ENCODE results near the gene CNNM2.
A peak's percentile ranks its signal among the peaks of the same experiment; 100 is the strongest.

The CNNM2 gene

DNA sequence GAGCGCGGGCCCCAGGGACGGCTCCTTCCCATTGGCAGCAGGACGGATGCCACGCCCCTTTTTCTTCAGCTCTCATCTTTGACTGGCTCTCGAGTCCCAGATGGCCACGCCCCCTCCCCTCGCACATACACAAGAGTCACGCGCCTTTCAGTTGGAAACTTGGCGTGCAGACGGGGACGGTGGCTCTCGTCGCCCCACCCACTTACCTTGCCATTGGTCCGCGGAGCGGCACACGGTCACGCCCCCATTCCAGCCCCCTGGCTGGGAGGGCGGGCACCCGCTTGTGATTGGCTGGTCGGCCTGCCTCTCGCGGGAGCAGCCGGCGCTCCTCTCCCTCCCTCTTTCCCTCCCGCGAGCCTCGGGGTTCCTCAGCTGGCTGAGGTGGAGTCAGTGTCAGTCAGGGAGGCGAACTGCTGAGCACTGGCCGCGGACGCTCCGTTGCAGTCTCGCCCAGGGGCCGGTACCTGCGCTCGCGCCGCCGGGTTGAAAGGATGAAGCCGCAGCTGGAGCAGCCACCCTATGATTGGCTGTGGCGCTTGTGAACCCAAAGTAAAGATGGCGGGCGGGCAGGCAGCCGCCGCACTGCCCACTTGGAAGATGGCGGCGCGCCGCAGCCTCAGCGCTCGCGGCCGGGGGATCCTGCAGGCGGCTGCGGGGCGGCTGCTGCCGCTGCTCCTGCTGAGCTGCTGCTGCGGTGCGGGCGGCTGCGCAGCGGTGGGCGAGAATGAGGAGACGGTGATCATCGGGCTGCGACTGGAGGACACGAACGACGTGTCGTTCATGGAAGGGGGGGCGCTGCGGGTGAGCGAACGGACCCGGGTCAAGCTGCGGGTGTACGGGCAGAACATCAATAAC, at the start of gene CNNM2:
Gene CNNM2 (plus strand): TSS at position 333 of the 855 bp plus-strand sequence. CDS start 187 bp downstream, at position 520.
- peak; percentile 98 to 99 for DNase-seq (ENCODE audit: low read depth in 2 of 2, low spot score in 1 of 2)

DNA sequence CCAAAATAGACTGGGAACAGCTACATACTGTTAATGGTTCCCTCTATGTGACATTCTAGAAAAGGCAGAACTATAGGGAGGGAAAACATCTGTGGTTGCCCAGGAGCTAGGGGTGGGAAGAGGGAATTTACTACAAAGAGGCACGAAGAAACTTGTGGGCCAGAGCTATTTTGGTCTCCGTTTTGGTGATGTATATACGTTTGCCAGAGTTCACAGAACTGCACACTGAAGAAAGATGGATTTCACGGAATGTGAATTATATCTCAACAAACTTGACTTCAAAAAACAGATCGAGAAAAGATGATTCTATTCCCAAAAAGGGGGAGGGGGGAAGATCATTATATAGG, 49.2 kb upstream of the CNNM2 start:
- no peak for DNase-seq (ENCODE audit: low read depth in 2 of 2, low spot score in 1 of 2)

DNA sequence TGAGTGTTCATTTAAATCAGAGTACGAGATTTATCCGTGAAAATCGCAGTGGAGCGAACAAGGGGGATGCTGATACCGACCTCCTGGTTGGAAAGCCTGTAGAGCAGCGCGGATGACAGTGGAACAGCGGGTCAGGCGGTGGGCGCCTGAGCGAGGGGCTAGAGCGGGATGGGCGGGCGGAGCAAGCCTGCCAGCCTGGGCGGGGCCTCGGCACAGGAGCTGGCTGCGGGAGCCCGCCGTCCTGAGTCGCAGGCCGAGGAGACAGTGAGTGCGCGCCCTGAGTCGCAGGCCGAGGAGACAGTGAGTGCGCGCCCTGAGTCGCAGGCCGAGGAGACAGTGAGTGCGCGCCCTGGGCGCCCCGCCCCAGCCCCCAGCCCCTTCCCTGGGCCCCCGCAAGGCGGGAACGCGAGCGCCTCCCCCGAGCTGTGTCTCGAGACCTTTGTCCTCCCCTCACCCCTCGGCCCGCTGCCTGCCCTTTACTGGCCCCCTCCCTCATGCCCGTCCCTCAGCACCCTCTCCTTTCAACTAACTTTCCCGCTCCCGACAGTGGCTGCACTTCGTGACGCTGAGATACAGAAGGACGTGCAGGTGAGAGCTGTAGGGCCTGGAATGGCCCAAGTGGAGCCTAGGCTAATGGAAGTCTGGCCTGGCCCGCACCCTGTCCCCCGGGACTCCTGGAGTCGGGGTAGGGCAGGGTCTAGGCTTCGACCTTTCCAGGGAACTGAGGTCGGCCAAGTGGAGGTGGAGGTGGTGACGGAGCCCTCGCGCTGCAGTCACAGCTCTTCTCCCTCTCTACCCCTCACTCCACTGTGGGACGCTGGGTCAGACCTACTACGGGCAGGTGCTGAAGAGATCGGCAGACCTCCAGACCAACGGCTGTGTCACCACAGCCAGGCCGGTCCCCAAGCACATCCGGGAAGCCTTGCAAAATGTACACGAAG, 48.6 kb upstream of the CNNM2 start, which contains the start of gene AS3MT:
Gene AS3MT (plus strand): TSS at position 213 of the 941 bp plus-strand sequence. CDS start 123 bp downstream, at position 336.
- no peak for DNase-seq (ENCODE audit: low read depth in 2 of 2, low spot score in 1 of 2)

DNA sequence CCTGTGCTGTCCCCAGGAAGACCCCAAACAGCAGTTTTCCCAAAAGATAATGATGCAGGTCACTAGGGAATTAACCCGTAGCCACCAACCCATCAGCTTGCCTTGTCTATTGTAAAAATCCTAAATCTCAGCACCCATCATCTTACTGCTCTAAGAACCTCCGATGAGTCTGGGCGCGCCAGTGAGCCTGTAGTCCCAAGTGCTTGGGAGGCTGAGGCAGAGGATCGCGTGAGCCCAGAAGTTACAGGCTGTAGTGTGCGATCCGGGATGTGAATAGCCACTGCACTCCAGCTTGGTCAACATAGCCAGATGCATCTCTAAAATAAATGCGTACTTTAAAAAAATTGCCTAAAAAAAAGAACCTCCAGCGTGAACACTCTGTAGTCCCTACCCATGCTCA, 47.9 kb upstream of the CNNM2 start:
- DNase-seq (ENCODE audit: low read depth in 2 of 2, low spot score in 1 of 2), result no peak

DNA sequence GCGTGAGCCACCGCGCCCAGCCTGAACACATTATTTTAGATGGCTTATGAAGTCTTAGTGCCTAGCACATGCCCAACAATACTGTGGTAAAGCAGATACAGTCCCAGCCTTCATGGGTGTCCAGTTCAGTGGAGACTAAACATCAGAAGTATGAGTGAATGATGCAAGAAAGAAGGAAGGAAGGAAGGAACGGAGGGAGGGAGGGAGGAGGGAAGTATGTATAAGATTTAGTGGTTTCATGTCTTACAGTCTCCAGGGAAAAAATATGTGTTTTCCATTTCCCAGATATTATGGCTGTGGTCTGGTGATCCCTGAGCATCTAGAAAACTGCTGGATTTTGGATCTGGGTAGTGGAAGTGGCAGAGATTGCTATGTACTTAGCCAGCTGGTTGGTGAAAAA, 45.9 kb upstream of the CNNM2 start:
- DNase-seq (ENCODE audit: low read depth in 2 of 2, low spot score in 1 of 2), result no peak

DNA sequence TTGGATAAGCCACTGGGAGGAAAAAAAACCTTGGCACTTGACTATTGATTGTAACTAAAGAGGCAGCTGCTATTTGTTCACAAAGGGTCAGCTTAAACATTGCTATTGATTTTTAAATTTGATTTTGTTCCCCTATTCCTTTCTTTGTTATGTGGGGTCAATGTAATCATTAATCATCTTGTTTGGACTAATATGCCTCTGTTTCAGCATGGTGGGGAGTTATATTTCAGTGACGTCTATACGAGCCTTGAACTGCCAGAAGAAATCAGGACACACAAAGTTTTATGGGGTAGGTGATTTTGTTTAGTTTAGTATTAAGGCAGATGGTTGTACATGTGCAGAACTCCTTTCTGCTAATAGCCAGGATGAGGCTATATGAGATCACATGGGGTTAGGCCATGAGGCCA, 41.3 kb upstream of the CNNM2 start:
- no peak for DNase-seq (ENCODE audit: low read depth in 2 of 2, low spot score in 1 of 2)

DNA sequence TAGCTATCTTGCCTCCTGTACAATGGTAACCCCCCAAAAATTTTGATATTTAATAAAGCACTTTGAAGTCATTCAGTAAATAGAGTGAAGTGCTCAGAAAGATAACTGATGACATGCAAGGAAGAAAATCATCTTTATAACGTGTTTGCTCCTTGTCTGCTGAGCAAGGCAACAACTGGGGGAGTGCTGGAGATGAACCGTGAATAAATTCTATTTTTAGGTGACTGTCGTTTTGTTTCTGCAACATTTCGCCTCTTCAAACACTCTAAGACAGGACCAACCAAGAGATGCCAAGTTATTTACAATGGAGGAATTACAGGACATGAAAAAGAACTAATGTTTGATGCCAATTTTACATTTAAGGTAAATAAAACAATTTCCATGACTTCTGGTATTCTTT, 39.5 kb upstream of the CNNM2 start:
- DNase-seq (ENCODE audit: low read depth in 2 of 2, low spot score in 1 of 2), result no peak

DNA sequence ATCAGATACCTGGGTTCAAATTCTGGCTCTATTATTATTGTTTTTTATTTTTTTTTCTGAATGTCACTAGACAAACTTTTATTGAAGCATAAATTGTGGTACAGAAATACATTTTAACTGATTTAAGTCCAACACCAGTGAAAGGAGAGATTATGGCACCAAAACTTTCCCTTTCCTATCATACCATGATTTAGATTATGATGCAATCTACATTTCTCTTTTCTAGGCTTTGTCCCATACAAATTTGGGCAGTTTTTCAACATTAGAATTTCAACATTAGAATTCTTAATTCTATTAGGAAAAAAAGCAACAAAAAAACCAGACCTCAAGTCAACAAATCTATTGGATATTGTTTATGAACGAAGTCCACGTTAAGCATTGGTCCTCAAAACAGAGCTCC, 37.8 kb upstream of the CNNM2 start:
- DNase-seq (ENCODE audit: low read depth in 2 of 2, low spot score in 1 of 2), result no peak

DNA sequence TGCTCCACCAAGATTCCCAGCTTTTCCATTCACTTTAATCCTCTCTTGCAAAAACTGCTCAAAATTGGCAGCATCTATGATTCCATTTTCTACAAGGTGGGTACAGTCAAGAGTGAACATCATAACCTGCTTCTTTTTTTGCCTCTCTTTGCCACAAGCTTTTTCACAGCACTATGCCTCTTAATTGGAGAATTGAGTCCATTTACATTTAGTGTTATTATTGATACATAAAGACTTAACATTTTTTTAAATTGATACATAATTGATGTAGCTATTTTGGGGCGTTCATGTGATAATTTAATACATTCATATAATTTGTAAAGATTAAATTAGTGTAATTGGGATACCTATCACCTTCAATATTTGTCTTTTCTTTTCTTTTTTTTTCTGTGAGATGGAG, 30.0 kb upstream of the CNNM2 start:
- no peak for DNase-seq (ENCODE audit: low read depth in 2 of 2, low spot score in 1 of 2)

DNA sequence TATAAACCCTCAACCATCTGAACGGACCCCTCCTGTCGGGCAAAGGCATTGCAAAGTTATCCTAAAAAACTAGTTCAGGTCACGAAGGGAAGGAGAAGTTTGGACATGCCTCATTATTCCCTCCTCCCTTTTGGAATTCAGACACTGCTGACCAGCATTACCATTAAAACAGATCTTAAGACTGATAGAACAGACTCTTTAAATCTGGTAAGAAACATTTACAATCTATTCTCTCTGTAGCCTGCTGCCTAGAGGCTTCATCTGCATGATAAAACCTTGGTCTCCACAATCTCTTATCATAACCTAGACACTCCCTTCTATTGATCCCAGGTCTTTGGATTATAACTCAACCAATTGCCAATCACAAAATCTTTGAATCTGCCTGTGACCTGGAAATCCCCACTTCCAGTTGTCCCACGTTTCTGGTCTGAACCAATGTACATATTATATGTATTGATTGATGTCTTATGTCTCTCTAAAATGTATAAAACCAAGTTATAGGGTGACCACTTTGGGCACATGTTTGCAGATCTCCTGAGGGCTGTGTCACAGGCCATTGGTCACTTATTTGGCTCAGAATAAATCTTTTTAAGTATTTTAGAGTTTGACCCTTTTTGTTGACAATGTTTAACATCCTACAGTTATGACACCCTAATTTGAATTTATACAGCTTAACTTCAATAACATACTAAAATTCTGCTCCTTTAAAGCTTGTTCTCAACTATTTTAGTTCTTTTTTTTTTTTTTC, 23.5 kb upstream of the CNNM2 start:
- no peak for DNase-seq (ENCODE audit: low read depth in 2 of 2, low spot score in 1 of 2)

DNA sequence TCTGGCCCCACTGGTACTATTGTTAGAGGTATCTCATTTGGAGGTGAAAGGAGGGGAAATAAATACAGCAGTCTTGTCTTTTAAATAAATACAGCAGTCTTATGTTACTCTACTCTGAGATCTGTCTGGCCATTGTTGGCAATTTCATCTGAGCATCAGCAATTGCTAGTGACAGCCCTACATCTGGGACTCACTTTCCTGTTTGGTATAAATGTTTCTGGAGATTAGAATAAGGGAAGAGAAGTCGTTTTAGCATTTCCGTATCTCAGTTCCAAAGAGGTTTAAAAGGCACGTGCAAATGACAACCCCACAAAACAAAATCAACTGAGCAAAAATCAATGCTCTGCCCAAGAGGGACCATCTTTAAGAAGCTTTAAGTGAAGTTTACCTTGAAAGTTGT, 18.1 kb upstream of the CNNM2 start:
- DNase-seq (ENCODE audit: low read depth in 2 of 2, low spot score in 1 of 2), result no peak

DNA sequence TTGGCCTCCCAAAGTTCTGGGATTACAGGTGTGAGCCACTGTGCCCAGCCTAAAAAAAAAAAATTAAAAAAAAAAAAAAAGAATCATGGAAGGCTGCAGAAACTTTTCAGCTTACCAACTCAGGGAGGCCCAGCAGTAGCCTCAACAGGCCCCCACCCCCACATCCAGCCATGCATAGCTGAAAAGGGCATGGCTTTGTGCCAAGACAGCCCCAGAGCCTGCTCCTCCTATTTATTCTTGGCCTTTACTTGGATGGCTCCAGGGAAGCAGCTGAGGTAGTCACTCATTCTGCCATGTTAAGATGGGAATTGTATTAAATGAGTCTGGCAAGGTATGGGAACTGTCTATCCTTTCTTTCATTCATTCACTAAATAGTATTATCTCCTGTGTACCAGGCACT, 13.7 kb upstream of the CNNM2 start:
- no peak for DNase-seq (ENCODE audit: low read depth in 2 of 2, low spot score in 1 of 2)

DNA sequence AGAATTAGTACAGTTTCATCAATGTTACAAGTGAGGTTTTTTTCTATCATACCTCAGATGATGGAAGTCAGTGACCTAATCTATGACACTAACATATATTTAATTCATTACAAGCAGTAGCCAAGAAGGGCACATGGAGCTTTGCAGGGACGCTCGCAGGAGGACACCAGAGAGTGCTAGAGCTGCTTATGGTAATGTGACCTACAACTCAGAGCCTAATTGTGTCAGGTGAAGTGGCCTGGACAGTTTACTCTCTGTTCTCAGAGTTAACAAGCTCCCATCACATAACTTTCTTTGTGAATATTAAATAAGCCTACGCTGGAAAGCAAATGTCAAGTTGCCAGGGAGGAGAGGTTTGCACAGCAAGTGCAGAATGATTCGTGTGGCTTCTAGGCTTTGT, 11.6 kb upstream of the CNNM2 start:
- DNase-seq (ENCODE audit: low read depth in 2 of 2, low spot score in 1 of 2), result no peak

DNA sequence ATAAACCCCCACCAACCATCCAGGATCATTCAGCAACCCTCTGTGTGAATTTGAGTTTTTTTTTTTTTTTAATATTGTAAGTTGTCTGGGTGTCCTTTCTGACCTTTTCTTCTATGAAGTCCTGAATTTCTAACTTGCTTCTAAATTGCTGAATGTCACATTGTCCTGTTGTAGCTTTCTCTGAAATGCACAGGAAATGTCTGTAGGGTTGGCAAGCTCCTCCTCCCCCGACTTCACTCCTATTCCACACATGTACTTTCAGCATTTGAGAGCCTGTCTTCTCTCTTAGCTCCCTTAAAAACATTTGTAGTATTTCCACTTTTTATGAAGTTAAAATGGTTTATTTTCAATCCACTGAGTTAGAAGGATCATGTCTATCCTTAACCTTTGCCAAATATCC, 3.3 kb upstream of the CNNM2 start:
- no peak for DNase-seq (ENCODE audit: low read depth in 2 of 2, low spot score in 1 of 2)

DNA sequence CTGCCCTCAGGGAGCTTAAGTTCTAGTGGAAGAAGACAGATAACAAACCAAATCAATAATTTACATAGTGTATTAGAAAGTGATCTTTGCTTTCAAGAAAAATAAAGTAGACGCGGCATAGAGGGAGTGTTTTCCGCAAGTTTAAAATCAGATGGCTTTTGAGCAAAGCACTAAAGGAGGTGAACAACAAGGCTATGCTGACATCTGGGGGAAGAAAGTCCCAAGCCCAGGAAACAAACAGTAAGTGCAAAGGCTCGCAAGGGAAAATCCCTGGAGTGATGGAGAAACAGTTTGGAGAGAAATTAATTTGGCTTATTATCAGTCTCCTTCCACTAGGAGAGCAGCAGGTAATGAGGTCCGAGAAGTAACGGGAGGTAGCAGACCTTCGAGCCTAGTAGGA, 1.9 kb upstream of the CNNM2 start:
- DNase-seq (ENCODE audit: low read depth in 2 of 2, low spot score in 1 of 2), result no peak

DNA sequence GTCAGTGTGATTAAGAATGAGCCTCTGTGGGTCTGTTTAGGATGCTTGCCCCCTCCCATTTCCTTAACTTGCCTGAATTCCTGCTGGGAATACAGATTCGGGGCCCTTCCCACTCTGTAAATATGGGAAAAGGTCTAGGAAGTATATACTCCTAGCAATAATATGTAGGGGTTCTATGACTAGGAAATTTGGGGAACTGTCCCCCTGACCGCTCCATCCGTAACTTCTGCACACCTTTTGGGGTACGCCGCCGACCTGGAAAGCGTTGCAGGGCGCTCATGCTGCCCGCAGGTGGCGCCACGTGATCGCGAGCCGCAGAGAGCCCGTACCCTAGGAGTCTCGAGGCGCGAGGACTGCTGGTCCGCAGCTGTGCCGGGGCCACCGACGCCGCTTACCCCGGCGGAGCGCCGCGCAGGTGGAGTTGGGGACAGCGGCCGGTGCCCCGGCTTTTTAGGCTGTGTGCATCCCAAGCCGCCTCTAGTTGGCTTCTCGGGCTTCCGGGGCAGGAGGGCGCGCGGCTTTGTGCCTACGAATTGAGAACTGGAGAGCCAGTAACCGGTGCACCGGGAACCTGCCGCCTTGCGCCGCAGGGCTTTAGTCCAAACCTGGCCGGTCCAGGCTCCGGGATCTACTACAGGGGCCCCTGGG, 656 bp upstream of the CNNM2 start:
- DNase-seq (ENCODE audit: low read depth in 2 of 2, low spot score in 1 of 2), result peak; percentile 65 to 66

DNA sequence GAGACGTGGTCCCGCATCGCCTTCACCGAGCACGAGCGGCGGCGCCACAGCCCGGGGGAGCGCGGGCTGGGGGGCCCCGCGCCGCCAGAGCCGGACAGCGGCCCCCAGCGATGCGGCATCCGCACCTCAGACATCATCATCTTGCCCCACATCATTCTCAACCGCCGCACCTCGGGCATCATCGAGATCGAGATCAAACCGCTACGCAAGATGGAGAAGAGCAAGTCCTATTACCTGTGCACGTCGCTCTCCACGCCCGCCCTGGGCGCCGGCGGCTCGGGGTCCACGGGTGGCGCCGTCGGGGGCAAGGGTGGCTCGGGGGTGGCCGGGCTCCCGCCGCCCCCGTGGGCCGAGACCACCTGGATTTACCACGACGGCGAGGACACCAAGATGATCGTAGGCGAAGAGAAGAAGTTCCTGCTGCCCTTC, 737 bp downstream of the CNNM2 start:
- DNase-seq (ENCODE audit: low read depth in 2 of 2, low spot score in 1 of 2), result no peak

DNA sequence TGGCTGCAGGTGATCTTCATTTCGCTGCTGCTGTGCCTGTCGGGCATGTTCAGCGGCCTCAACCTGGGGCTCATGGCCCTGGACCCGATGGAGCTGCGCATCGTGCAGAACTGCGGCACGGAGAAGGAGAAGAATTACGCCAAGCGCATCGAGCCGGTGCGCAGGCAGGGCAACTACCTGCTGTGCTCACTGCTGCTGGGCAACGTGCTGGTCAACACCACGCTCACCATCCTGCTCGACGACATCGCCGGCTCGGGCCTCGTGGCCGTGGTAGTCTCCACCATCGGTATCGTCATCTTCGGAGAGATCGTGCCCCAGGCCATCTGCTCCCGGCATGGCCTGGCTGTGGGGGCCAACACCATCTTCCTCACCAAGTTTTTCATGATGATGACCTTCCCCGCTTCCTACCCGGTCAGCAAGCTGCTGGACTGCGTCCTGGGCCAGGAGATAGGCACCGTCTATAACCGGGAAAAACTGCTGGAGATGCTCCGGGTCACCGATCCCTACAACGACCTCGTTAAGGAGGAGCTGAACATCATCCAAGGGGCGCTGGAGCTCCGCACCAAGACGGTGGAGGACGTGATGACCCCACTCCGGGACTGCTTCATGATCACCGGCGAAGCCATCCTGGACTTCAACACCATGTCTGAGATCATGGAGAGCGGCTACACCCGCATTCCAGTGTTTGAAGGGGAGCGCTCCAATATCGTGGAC, 1.3 kb downstream of the CNNM2 start:
- DNase-seq (ENCODE audit: low read depth in 2 of 2, low spot score in 1 of 2), result no peak

DNA sequence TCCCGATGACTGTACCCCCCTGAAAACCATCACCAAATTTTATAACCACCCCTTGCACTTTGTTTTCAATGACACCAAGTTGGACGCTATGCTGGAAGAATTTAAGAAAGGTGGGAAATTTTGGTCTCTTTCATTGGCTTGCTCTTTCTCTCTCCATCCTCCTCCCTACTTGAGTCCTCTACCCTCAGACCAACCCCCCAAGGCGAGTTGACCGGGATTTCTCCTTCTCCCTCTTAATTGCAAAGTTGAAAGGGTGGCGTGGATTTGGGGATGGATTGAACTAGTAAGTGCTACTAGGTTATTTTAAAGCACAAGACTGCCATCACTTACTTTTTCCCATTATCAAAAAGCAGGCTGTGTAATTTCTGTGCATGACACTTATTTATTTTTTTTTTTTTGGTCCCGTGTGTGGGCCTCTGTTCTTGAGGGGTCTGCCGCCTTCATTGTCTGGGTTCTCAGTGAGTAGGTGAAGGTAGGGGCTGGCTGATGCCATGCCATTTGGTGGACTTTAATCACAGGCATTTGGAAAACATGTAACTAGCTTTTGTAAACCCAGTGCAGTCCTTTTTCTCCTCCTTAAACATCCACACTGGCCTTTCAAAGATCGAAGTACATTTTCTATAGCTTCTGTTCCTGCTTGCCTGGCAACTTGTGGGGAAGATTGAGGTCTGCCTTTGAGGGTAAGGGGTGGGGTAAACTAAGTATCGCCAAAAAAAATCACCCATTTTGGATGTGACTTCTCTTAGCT, 2.1 kb downstream of the CNNM2 start:
- no peak for DNase-seq (ENCODE audit: low read depth in 2 of 2, low spot score in 1 of 2)

DNA sequence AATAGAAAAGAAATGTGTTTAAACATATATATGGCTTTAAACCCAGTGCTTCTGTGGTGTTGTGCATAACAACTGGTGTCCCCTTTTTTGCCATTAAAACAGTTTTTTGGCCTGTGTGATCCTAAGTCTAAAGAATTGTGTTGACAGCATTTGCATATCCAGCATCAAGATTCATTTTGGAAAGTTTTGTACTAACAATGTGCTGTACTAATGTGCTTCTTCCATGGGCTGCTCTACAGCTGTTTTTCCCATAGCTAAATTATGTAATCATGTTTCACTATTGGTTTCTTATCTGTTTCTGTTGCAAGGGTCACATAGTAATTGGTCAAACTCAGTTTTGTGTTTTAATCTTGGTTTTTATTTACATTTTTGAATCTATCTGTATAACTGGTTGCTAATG, 5.5 kb downstream of the CNNM2 start:
- DNase-seq (ENCODE audit: low read depth in 2 of 2, low spot score in 1 of 2), result no peak

Measured in stimulated activated CD8-positive, alpha-beta memory T cell treated with anti-CD3 and anti-CD28 coated beads, Interleukin-4, amount 100 ng/mL, for 1 hour (primary cell).